Measurements from ENCODE around the gene TKFC.
A peak's percentile ranks its signal among the peaks of the same experiment; 100 is the strongest.

TKFC gene

GRCh38 chr11:61364012-61364675, 31.1 kb downstream of the TKFC start:
- no peak for ATAC-seq

DNA sequence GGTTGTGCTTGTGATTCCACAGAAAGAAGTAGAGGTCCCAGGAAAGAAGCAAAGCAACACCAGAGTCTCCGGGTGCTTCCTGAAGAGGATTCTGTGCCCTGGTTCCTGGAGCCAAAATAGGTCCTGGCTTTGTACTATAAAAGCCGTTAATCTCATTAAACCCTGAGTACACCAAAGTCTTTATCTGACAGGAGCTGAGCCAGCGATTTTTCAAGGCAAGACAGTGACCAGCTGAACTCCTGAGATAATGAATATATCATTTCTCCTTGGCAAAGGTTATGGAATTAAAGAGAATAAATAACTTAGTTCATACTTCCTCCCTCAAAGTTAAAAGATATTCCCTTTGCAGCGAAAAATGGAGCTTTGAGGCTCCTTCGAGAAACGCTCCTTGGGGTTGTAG, 34.4 kb downstream of the TKFC start:
- no peak for ATAC-seq
- TF ChIP-seq OSR1 (CRISPR knock-in tag; IDR thresholded peaks at IDR 0.05) (no peak), TCF4 (CRISPR knock-in tag; IDR thresholded peaks at IDR 0.05; ENCODE audit: borderline replicate concordance) (no peak), ZC3H10 (CRISPR knock-in tag; IDR thresholded peaks at IDR 0.05) (no peak), ZNF8 (CRISPR knock-in tag; IDR thresholded peaks at IDR 0.05) (no peak), TSHZ2 (CRISPR knock-in tag; IDR thresholded peaks at IDR 0.05) (no peak), ZNF565 (CRISPR knock-in tag; conservative IDR thresholded peaks at IDR 0.05; ENCODE audit: low read depth) (no peak), CSDC2 (CRISPR knock-in tag; IDR thresholded peaks at IDR 0.05) (no peak), POU6F1 (CRISPR knock-in tag; IDR thresholded peaks at IDR 0.05; ENCODE audit: borderline replicate concordance, low read depth) (no peak), ZFP30 (CRISPR knock-in tag; IDR thresholded peaks at IDR 0.05) (no peak), ARNTL (CRISPR knock-in tag; IDR thresholded peaks at IDR 0.05; ENCODE audit: borderline replicate concordance, low read depth) (no peak), ISL1 (CRISPR knock-in tag; IDR thresholded peaks at IDR 0.05) (peak; percentile 55), SNAI2 (CRISPR knock-in tag; IDR thresholded peaks at IDR 0.05) (0 out of 2 replicates have a peak, but pooled peaks have one; percentile 18), TOX (CRISPR knock-in tag; IDR thresholded peaks at IDR 0.05; ENCODE audit: borderline replicate concordance) (no peak), ZFP3 (CRISPR knock-in tag; IDR thresholded peaks at IDR 0.05) (no peak)
- TF ChIP-seq, protein P1, sequence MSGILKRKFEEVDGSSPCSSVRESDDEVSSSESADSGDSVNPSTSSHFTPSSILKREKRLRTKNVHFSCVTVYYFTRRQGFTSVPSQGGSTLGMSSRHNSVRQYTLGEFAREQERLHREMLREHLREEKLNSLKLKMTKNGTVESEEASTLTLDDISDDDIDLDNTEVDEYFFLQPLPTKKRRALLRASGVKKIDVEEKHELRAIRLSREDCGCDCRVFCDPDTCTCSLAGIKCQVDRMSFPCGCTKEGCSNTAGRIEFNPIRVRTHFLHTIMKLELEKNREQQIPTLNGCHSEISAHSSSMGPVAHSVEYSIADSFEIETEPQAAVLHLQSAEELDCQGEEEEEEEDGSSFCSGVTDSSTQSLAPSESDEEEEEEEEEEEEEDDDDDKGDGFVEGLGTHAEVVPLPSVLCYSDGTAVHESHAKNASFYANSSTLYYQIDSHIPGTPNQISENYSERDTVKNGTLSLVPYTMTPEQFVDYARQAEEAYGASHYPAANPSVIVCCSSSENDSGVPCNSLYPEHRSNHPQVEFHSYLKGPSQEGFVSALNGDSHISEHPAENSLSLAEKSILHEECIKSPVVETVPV (CRISPR knock-in tag; IDR thresholded peaks at IDR 0.05) = no peak
- TF ChIP-seq, protein P2, sequence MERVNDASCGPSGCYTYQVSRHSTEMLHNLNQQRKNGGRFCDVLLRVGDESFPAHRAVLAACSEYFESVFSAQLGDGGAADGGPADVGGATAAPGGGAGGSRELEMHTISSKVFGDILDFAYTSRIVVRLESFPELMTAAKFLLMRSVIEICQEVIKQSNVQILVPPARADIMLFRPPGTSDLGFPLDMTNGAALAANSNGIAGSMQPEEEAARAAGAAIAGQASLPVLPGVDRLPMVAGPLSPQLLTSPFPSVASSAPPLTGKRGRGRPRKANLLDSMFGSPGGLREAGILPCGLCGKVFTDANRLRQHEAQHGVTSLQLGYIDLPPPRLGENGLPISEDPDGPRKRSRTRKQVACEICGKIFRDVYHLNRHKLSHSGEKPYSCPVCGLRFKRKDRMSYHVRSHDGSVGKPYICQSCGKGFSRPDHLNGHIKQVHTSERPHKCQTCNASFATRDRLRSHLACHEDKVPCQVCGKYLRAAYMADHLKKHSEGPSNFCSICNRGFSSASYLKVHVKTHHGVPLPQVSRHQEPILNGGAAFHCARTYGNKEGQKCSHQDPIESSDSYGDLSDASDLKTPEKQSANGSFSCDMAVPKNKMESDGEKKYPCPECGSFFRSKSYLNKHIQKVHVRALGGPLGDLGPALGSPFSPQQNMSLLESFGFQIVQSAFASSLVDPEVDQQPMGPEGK (CRISPR knock-in tag; IDR thresholded peaks at IDR 0.05; ENCODE audit: borderline replicate concordance) = no peak
- TF ChIP-seq, protein P3, sequence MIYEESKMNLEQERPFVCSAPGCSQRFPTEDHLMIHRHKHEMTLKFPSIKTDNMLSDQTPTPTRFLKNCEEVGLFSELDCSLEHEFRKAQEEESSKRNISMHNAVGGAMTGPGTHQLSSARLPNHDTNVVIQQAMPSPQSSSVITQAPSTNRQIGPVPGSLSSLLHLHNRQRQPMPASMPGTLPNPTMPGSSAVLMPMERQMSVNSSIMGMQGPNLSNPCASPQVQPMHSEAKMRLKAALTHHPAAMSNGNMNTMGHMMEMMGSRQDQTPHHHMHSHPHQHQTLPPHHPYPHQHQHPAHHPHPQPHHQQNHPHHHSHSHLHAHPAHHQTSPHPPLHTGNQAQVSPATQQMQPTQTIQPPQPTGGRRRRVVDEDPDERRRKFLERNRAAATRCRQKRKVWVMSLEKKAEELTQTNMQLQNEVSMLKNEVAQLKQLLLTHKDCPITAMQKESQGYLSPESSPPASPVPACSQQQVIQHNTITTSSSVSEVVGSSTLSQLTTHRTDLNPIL (CRISPR knock-in tag; IDR thresholded peaks at IDR 0.05; ENCODE audit: low read depth) = no peak

More at GRCh38 chr11:61364012-61364675, 31.1 kb downstream of the TKFC start:
- no peak for TF ChIP-seq TOX (CRISPR knock-in tag; IDR thresholded peaks at IDR 0.05; ENCODE audit: borderline replicate concordance)
- no peak for TF ChIP-seq ZNF70 (CRISPR knock-in tag; IDR thresholded peaks at IDR 0.05)
- no peak for TF ChIP-seq ZFP30 (CRISPR knock-in tag; IDR thresholded peaks at IDR 0.05)
- no peak for TF ChIP-seq OSR1 (CRISPR knock-in tag; IDR thresholded peaks at IDR 0.05)
- no peak for TF ChIP-seq ZC3H10 (CRISPR knock-in tag; IDR thresholded peaks at IDR 0.05)
- no peak for TF ChIP-seq PPARA (CRISPR knock-in tag; IDR thresholded peaks at IDR 0.05; ENCODE audit: borderline replicate concordance)
- TF ChIP-seq ESRRG (CRISPR knock-in tag; IDR thresholded peaks at IDR 0.05) = no peak
- TF ChIP-seq ZNF565 (CRISPR knock-in tag; conservative IDR thresholded peaks at IDR 0.05; ENCODE audit: low read depth) = no peak
- TF ChIP-seq ZFP3 (CRISPR knock-in tag; IDR thresholded peaks at IDR 0.05) = no peak
- TF ChIP-seq CSDC2 (CRISPR knock-in tag; IDR thresholded peaks at IDR 0.05) = no peak
- TF ChIP-seq, protein P2 (CRISPR knock-in tag; IDR thresholded peaks at IDR 0.05; ENCODE audit: borderline replicate concordance) = no peak
- TF ChIP-seq BACH2 (CRISPR knock-in tag; IDR thresholded peaks at IDR 0.05; ENCODE audit: borderline replicate concordance) = no peak

Measured in SK-N-SH treated with all-trans-retinoic acid at 6 μM for 48 hours (cell line).